Esophagus muscularis mucosa (tissue), 3 donors: ENCODE measurements around the gene COL27A1.
"Not testable (repeated sequence)": the region's sequence is repeated elsewhere in the genome, so short reads cannot be mapped to it uniquely, and the experiment has no call there.

Experiments used
- POLR2AphosphoS5 ChIP-seq, 2 donors: sonication (generic); formaldehyde crosslinking; IDR thresholded peaks; one replicate each; pipeline ENCODE4 v1.6.1; 2017; ENCODE audit warnings: antibody characterized with exemption in 2 of 2
- TF ChIP-seq, protein P1 (sequence below), 3 experiments: fragments of 200-600 bp in 2 of 3; fragments of 450-650 bp in 1 of 3; sonication (generic) in 2 of 3; IDR thresholded peaks; one replicate each; pipeline ENCODE4 v1.5.1; 2017 to 2019; ENCODE audit warnings: antibody characterized with exemption in 3 of 3, mild to moderate bottlenecking in 2 of 3, moderate library complexity in 1 of 3

DNA sequence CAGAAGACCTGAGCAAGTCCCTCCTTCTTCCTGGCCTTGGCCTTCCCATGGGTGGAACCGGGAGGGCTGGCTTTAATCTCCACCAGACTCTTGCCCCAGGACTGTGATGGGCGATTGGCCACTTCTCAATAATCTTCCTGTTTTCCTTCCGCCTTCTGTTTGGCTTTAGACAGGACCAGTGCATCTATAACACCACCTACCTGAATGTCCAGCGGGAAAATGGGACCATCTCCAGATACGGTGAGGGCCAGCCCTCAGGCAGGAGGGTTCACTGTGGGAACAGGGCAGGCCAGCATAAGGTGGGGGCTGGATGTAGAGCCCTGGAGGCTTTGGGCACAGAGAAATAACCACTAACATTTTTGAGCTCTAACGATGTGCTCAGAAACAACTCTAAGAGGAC, 168.5 kb downstream of the COL27A1 start:
- TF ChIP-seq, protein P1, sequence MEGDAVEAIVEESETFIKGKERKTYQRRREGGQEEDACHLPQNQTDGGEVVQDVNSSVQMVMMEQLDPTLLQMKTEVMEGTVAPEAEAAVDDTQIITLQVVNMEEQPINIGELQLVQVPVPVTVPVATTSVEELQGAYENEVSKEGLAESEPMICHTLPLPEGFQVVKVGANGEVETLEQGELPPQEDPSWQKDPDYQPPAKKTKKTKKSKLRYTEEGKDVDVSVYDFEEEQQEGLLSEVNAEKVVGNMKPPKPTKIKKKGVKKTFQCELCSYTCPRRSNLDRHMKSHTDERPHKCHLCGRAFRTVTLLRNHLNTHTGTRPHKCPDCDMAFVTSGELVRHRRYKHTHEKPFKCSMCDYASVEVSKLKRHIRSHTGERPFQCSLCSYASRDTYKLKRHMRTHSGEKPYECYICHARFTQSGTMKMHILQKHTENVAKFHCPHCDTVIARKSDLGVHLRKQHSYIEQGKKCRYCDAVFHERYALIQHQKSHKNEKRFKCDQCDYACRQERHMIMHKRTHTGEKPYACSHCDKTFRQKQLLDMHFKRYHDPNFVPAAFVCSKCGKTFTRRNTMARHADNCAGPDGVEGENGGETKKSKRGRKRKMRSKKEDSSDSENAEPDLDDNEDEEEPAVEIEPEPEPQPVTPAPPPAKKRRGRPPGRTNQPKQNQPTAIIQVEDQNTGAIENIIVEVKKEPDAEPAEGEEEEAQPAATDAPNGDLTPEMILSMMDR (IDR thresholded peaks at IDR 0.05): not testable (repeated sequence)
- TF ChIP-seq POLR2AphosphoS5 (IDR thresholded peaks at IDR 0.05): not testable (repeated sequence)
